Loucy (cell line): Measurements from ENCODE around the gene MAPK8.

Experiments
- H2AFZ ChIP-seq: fragments of 200-600 bp; sonication (generic); 2 replicates; pipeline ENCODE4 v1.6.0; 2016; ENCODE audit warnings: antibody characterized with exemption, mild to moderate bottlenecking, low read length, moderate library complexity
- H3F3A ChIP-seq: fragments of 200-600 bp; 2 replicates; pipeline ENCODE4 v1.6.0; 2016; ENCODE audit warnings: antibody characterized with exemption, low read depth, mild to moderate bottlenecking
- H3K27me3 ChIP-seq: fragments of 200-600 bp; sonication (generic); 2 replicates; pipeline ENCODE4 v1.6.1; 2014; ENCODE audit warnings: low read length, mild to moderate bottlenecking; ENCODE audit not compliant: insufficient read depth, poor library complexity, severe bottlenecking
- H3K36me3 ChIP-seq: fragments of 200-600 bp; sonication (generic); 2 replicates; pipeline ENCODE4 v1.6.1; 2016; ENCODE audit warnings: low read length; ENCODE audit not compliant: insufficient read depth
- H3K4me1 ChIP-seq: fragments of 200-600 bp; sonication (generic); 2 replicates; pipeline ENCODE4 v1.5.1; 2014; ENCODE audit warnings: low read length, mild to moderate bottlenecking; ENCODE audit not compliant: insufficient read depth, poor library complexity, severe bottlenecking
- H3K4me2 ChIP-seq: fragments of 200-600 bp; sonication (generic); 2 replicates; pipeline ENCODE4 v1.6.0; 2014; ENCODE audit warnings: antibody characterized with exemption, low read length, low read depth, mild to moderate bottlenecking; ENCODE audit not compliant: poor library complexity, severe bottlenecking
- H3K4me3 ChIP-seq: fragments of 200-600 bp; sonication (generic); 2 replicates; pipeline ENCODE4 v1.5.1; 2014; ENCODE audit warnings: low read length, mild to moderate bottlenecking, mixed read lengths; ENCODE audit not compliant: poor library complexity, severe bottlenecking
- H3K79me2 ChIP-seq: fragments of 200-600 bp; sonication (generic); 2 replicates; pipeline ENCODE4 v1.6.1; 2014; ENCODE audit warnings: low read length; ENCODE audit not compliant: insufficient read depth
- H3K9ac ChIP-seq: fragments of 200-600 bp; sonication (generic); 2 replicates; pipeline ENCODE4 v1.6.0; 2014; ENCODE audit warnings: mild to moderate bottlenecking, low read depth, low read length, moderate library complexity; ENCODE audit not compliant: poor library complexity, severe bottlenecking
- H3K9me2 ChIP-seq: fragments of 200-600 bp; sonication (generic); replicated peaks from 2 replicates; pipeline ENCODE4 v1.6.1; 2016; ENCODE audit warnings: low read depth, low read length, mixed read lengths
- H3K9me3 ChIP-seq: fragments of 200-600 bp; sonication (generic); 2 replicates; pipeline ENCODE4 v1.6.1; 2014; ENCODE audit warnings: mild to moderate bottlenecking, antibody characterized with exemption, low read length, low read depth; ENCODE audit not compliant: insufficient read depth
- H4K20me1 ChIP-seq: fragments of 200-600 bp; sonication (generic); 2 replicates; pipeline ENCODE4 v1.6.0; 2014; ENCODE audit warnings: antibody characterized with exemption, low read length, mild to moderate bottlenecking; ENCODE audit not compliant: insufficient read depth, poor library complexity, severe bottlenecking
- EZH2phosphoT487 ChIP-seq: fragments of 200-600 bp; IDR thresholded peaks from 2 replicates; pipeline ENCODE4 v1.6.1; 2018; ENCODE audit warnings: antibody characterized with exemption, mild to moderate bottlenecking, moderate library complexity, borderline replicate concordance
- TF ChIP-seq, protein P1 (sequence below): fragments of 200-600 bp; sonication (generic); conservative IDR thresholded peaks from 2 replicates; pipeline ENCODE4 v1.5.1; 2014; ENCODE audit warnings: mild to moderate bottlenecking, antibody characterized with exemption, low read length

The MAPK8 gene

DNA sequence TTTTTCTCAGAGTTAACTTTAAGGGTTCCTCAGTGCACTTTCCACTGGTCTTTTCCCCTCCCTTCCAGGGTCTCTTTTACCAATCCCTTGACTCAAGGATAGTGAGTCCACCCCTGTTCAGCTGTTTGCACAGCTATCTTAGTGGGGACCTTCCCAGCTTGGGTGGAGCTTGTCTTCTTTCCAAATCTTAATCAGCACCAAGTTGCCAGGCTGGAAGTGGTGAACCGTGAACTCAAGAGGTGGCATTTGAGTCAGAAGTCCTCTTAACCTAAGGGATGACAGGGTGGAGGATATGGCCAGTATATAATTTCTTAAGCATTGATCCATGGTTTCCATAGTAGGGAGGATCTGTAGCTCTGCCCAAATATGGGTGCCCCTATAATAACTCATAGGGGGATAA is 25.0 kb downstream of the MAPK8 start:
- Histone ChIP-seq H4K20me1 (peaks cover 24% of the 10 kb centered on the region), H3K27me3 (no peaks in the 10 kb centered on the region), H3K4me1 (peaks cover 9% of the 10 kb centered on the region), H3K79me2 (peaks cover 75% of the 10 kb centered on the region), H3K4me2 (no peak overlapping the region), H2AFZ (no peak overlapping the region), H3K9me2 (no peaks in the 10 kb centered on the region), H3K9ac (no peak overlapping the region), H3F3A (no peaks in the 10 kb centered on the region), H3K4me3 (no peak overlapping the region), H3K36me3 (no peaks in the 10 kb centered on the region; the same call in 1 of the 2 replicates), H3K9me3 (no peaks in the 10 kb centered on the region)
- no peak for TF ChIP-seq EZH2phosphoT487
- TF ChIP-seq, protein P1, sequence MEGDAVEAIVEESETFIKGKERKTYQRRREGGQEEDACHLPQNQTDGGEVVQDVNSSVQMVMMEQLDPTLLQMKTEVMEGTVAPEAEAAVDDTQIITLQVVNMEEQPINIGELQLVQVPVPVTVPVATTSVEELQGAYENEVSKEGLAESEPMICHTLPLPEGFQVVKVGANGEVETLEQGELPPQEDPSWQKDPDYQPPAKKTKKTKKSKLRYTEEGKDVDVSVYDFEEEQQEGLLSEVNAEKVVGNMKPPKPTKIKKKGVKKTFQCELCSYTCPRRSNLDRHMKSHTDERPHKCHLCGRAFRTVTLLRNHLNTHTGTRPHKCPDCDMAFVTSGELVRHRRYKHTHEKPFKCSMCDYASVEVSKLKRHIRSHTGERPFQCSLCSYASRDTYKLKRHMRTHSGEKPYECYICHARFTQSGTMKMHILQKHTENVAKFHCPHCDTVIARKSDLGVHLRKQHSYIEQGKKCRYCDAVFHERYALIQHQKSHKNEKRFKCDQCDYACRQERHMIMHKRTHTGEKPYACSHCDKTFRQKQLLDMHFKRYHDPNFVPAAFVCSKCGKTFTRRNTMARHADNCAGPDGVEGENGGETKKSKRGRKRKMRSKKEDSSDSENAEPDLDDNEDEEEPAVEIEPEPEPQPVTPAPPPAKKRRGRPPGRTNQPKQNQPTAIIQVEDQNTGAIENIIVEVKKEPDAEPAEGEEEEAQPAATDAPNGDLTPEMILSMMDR = no peak

DNA sequence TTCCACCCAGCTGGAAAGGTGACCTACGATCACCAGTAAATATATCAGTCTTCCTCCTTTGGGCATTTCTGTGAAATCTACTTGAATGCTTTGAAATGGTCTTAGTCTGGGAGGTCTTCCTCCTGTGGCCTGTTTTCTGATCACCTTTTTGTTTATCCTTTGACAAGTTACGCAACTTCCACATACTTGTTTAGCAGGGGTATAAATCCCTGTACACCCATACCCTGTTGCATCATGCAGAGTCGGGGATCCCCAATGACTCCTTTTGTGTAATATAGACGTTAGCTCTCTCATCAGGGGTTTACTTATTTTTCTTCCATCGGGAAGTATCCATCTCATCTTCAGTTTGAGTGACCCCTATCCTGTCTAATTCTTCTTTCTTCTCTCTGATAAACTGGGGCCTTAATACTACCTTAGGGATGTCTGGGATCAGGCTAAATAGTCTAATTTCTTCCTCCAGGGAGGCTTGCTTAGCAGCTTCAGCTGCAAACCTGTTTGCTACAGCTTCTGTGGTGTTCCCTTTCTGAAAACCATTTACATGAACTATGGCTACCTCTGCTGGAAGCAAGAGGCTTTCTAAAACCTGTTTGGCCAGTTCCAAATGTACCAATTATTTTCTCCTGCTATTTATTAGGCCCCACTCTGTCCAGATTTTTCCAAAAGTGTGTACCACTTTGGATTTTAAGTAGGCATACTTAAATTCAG is 25.8 kb downstream of the MAPK8 start:
- Histone ChIP-seq H3K27me3 (no peaks in the 10 kb centered on the region), H2AFZ (no peak overlapping the region), H3K4me1 (peaks cover 9% of the 10 kb centered on the region), H3K4me3 (no peak overlapping the region), H3K9me2 (no peaks in the 10 kb centered on the region), H3K4me2 (no peak overlapping the region), H3K79me2 (peaks cover 73% of the 10 kb centered on the region), H3K9me3 (no peaks in the 10 kb centered on the region), H3F3A (no peaks in the 10 kb centered on the region), H4K20me1 (peaks cover 19% of the 10 kb centered on the region), H3K9ac (no peak overlapping the region), H3K36me3 (no peaks in the 10 kb centered on the region; the same call in 1 of the 2 replicates)
- no peak for TF ChIP-seq EZH2phosphoT487
- TF ChIP-seq, protein P1 = no peak

DNA sequence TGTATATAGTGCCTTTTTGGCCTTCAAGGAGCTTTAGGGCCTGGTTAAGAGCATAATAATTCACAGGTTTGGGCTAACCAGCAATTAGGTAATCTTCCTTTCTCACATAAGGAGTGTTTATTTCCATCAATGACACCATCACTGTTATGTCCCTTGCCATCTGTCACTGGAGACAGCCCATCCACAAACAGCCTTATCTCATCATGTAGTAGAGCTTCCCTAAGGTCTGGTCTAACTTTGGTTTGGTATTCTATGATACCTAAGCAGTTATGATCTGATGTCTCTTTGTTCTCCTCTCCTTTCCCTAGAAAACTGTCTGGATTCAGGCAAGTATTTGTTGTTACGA is 26.4 kb downstream of the MAPK8 start:
- no peak for TF ChIP-seq EZH2phosphoT487
- TF ChIP-seq, protein P1 = no peak
- Histone ChIP-seq H2AFZ (no peak overlapping the region), H3F3A (no peaks in the 10 kb centered on the region), H3K36me3 (no peaks in the 10 kb centered on the region; the same call in 1 of the 2 replicates), H3K79me2 (peaks cover 68% of the 10 kb centered on the region), H3K9me3 (no peaks in the 10 kb centered on the region), H3K4me3 (no peak overlapping the region), H3K4me1 (peaks cover 9% of the 10 kb centered on the region), H3K9ac (no peak overlapping the region), H3K27me3 (no peaks in the 10 kb centered on the region), H3K4me2 (no peak overlapping the region), H4K20me1 (peaks cover 19% of the 10 kb centered on the region), H3K9me2 (no peaks in the 10 kb centered on the region)
